Measurements from ENCODE around the gene UHRF1. TPM values are rescaled to one million over a fixed set of nuclear protein-coding genes. Genes with fewer than 3 reads are reported as not detected.

The UHRF1 gene
- total RNA-seq, 4 donors from 2014 or later = 1.7 to 7.2 (median 3.0) TPM

- Histone ChIP-seq H3K36me3 (no peaks in the 10 kb centered on the region), H3K4me1 (peaks cover 0 to 35% (median 29%) of the 10 kb centered on the region in 4 donors), H3K9me3 (no peaks in the 10 kb centered on the region), H3K27me3 (peaks cover 0 to 12% of the 10 kb centered on the region in 2 donors), H3K4me3 (peak overlapping the region; percentile 41 to 78 (median 46)), H3K27ac (peak overlapping the region; percentile 14 to 77 (median 40))
- TF ChIP-seq CTCF (IDR thresholded peaks at IDR 0.05) (no peak), EP300 (IDR thresholded peaks at IDR 0.05) (peak in 1 of 2 donors; percentile 13), POLR2A (IDR thresholded peaks at IDR 0.05) (no peak)
- DNase-seq (ENCODE audit: low spot score in 2 of 2) = peak; percentile 89
- WGBS, 2 donors = 0 to 1% methylated on average over 27 to 31 of the region's 85 CpGs
Measured at GRCh38 chr19:4909897-4910593, 744 bp downstream of the UHRF1 start.

- Histone ChIP-seq H3K9me3 (no peaks in the 10 kb centered on the region), H3K4me1 (peaks cover 0 to 42% (median 29%) of the 10 kb centered on the region in 4 donors), H3K27me3 (peaks cover 0 to 12% of the 10 kb centered on the region in 2 donors), H3K36me3 (no peaks in the 10 kb centered on the region), H3K4me3 (peak overlapping the region; percentile 41 to 78 (median 46)), H3K27ac (peak overlapping the region in 3 of 4 donors; percentile 50 to 77 (median 53))
- 11 to 16% methylated on average over 23 of the region's 23 CpGs for WGBS, 2 donors
- peak in 1 of 2 donors; percentile 21 for DNase-seq (ENCODE audit: low spot score in 2 of 2)
- TF ChIP-seq POLR2A (IDR thresholded peaks at IDR 0.05) (no peak), CTCF (IDR thresholded peaks at IDR 0.05) (no peak), EP300 (IDR thresholded peaks at IDR 0.05) (no peak)
Measured at GRCh38 chr19:4910594-4911281, 1.4 kb downstream of the UHRF1 start.

GRCh38 chr19:4911314-4911713 lies 2.0 kb downstream of the UHRF1 start:
- no peaks in the 10 kb centered on the region for H3K36me3 ChIP-seq
- H3K27me3 ChIP-seq = peaks cover 0 to 12% of the 10 kb centered on the region in 2 donors
- no peaks in the 10 kb centered on the region for H3K9me3 ChIP-seq
- peaks cover 0 to 44% (median 29%) of the 10 kb centered on the region in 4 donors for H3K4me1 ChIP-seq
- H3K4me3 ChIP-seq = peak overlapping the region in 3 of 4 donors; percentile 45 to 78 (median 47)
- no peak for TF ChIP-seq POLR2A (IDR thresholded peaks at IDR 0.05)
- no peak for TF ChIP-seq EP300 (IDR thresholded peaks at IDR 0.05)
- no peak for TF ChIP-seq CTCF (IDR thresholded peaks at IDR 0.05)
- DNase-seq (ENCODE audit: low spot score in 2 of 2) = no peak
- peak overlapping the region in 3 of 4 donors; percentile 50 to 77 (median 53) for H3K27ac ChIP-seq
- 27 to 34% methylated on average over 15 of the region's 15 CpGs for WGBS, 2 donors

- Histone ChIP-seq H3K4me1 (peaks cover 0 to 44% (median 29%) of the 10 kb centered on the region in 4 donors), H3K9me3 (no peaks in the 10 kb centered on the region), H3K27ac (peak overlapping the region in 3 of 4 donors; percentile 50 to 77 (median 53)), H3K36me3 (no peaks in the 10 kb centered on the region), H3K4me3 (peak overlapping the region in 3 of 4 donors; percentile 45 to 78 (median 47)), H3K27me3 (peaks cover 0 to 12% of the 10 kb centered on the region in 2 donors)
- DNase-seq (ENCODE audit: low spot score in 2 of 2) = peak; percentile 59 to 71
- TF ChIP-seq CTCF (IDR thresholded peaks at IDR 0.05) = peak; percentile 56 to 87 (median 67)
- TF ChIP-seq POLR2A (IDR thresholded peaks at IDR 0.05) = no peak
- TF ChIP-seq EP300 (IDR thresholded peaks at IDR 0.05) = peak in 1 of 2 donors; percentile 51
- 20 to 24% methylated on average over 22 to 29 of the region's 29 CpGs for WGBS, 2 donors
Measured at GRCh38 chr19:4911786-4912672, 2.7 kb downstream of the UHRF1 start.
